Measurements from ENCODE around the gene NPAS3.

Gene NPAS3

DNA sequence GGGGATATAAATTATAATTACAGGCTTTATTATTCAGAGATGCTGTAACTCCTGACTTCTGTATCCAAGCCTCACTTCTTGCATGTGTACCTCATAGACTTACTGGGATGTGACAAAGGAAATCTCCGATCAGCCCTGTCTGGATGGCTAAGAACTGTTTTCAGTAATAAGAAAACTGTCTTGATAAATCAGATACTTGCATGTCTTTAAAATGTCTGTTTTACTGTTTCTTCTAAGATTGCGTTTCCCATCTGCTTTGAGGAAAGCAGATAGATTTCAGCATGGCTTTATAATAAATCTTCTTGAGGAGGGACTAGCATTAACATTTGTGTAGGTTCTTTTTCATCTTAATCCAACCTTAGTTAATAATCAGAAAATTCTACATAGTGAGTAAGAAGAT is 616.3 kb downstream of the NPAS3 start:
- no peak for DNase-seq (ENCODE audit: low read depth in 2 of 2)

DNA sequence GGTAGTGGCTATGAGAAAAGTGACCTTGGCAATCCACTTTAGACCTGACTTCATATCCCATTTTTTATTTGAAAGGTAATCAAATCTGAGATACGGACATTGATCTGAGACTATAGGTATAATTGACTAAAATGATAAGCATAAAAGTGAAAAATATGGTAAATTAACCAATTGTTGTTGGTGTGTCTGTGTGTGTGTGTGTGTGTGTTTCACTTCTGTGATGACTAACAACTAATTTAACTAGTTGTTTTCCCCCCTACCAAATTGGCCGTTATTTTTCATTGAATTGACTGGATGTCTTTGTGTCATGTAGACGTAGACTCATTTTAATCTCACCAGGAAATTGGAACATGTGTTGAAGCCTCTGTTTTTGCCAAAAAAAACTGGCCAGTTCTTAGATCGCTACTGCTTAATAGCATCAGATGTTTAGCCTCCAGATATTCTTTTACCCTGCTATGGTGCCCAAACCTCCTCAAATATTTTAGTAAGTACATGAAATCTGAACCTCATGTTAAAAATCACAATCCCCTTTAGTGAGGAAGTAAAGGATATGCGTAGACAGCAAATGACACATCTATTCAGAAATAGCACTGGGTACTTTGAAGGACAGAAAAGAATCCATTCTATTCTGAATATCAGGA is 617.2 kb downstream of the NPAS3 start:
- no peak for DNase-seq (ENCODE audit: low read depth in 2 of 2)

DNA sequence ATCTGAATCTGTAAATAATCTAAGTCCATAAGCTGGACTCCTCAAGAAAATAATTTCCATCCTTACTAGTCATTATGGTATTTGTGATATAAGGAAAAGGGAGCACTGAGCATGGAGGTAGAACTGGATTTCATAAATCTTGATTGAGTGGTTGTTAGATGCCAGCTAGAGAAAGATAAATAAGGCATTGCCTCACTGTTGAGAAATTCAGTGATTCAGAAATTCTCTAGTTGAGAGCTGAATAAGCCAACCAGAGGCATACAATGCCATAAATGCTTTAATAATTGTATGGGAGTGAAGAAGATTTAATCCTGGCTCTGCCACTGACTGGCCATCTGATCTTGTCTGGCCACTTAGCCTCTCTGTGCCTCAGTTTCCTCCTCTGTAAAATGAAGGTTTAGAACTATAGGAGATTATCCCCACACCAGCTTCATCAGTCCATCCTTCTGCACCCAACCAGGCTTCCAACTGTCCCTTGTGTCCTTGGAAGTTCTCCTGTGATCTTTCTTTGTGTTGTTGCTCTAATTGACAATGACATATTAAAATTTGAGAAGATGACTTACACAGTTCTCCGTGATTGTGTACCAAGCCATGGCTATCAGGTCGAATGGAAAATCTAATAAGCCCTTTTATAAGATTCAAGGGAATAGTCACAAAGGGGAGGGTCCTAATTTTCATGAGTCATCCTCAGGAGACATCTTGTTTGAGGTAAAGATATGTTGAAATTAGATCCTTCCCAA is 617.9 kb downstream of the NPAS3 start:
- DNase-seq (ENCODE audit: low read depth in 2 of 2): no peak

DNA sequence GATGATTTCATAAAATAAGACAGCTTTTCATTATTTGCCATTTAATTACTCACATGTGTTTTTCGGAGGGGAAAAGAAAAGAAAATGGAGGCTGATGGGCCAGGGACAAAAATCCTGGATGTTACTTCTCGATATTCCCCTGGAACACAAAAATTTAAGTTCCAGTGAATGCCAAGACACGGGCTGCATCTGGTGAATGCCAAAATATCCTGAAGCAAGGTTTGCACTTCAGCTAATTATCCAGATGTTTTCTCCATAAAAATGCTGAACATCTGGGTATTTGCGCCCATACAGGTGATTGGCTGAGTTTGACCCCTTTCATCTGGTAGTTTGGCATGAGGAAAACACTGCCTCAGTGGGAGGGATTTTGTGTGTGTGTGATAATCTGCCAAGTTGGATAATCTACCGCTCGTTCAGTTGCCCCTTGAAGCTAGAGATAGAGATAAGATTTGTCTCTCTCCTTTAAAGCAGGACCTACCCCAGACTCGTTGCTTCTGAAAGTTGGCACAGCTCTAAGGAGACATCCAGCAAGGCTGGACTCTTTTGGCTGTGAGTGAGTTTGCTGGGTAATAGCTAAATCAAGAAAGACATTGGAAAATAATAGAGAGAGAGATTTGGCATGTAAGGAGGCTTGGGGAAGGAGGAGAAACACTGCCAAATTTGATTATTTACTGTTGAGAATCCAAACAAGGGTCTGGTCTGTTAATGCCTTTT is 622.2 kb downstream of the NPAS3 start:
- no peak for DNase-seq (ENCODE audit: low read depth in 2 of 2)

DNA sequence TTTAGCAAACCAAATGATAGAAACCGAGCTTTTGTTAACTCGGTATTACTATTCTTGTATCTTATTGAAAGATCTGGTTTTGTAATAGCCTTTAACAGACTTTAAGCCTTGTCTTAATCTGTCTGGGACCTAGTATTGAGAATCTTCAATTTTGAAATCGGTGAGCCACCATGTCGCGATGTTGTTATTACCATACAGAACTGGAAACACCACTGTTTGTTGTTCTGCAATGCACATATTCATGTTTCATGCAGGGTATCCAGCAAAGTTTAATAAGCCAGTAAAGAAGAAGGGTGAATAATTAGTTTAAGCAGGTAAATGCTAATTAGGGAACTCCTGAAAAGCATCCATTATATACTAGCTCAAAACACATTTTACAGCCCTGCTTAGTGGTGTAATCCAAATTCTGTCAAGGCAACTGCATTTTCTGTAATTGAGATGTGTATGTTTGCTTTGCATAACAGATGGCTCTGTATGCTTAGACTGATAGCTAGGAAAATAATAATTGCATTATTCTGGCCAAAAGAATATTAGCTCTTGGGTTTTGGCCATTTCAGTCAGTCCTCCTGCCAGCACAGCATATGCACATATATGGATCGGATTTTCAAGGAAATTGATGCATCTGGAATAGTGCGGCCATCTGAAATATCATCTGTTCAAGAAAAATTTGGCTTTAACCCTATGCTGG is 623.0 kb downstream of the NPAS3 start:
- DNase-seq (ENCODE audit: low read depth in 2 of 2): no peak

DNA sequence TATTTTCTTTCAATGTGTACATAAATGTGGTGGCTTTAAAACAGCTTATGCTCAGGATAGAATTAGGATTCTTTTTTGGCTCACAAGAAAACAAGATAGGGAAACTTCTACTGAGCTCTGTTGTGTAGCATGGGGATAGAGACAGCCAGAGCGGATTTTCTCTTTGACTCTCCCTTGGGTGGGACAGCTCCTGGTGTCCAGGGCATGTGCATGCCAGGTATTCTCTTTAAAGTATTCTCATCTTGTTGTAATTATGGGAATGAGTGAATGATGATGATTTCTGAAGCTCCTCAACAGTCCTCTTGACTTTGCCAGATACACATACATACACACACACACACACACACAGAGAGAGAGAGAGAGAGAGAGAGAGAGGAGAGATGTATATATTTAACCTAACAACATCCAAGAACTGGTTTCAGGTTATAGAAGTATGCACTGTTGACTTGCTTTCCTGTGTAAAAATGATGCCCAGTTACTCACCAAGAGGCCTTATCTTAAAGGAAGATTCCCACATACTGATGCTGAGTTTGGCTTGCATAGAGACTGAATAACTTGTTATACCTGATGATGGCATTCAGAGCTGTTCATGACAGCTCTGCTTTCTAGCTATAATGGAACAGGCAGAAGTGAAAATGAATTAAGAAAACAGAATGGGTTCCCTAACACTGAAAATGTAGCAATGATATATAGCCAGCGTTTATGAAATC is 624.7 kb downstream of the NPAS3 start:
- DNase-seq (ENCODE audit: low read depth in 2 of 2): no peak

DNA sequence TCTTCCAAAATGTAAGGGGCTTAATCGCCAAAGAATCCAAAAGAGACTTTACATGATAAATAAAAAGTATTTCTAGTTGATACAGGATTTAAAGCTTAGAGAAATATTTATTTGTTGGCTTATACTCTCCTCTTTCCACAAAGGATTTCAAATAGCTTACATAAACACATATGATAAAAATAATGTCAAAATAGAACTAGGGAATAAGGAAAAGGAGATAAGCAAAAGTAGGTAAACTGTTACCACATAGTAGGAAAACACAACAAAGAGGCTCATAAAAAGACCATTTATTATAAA is 625.2 kb downstream of the NPAS3 start:
- DNase-seq (ENCODE audit: low read depth in 2 of 2): no peak

DNA sequence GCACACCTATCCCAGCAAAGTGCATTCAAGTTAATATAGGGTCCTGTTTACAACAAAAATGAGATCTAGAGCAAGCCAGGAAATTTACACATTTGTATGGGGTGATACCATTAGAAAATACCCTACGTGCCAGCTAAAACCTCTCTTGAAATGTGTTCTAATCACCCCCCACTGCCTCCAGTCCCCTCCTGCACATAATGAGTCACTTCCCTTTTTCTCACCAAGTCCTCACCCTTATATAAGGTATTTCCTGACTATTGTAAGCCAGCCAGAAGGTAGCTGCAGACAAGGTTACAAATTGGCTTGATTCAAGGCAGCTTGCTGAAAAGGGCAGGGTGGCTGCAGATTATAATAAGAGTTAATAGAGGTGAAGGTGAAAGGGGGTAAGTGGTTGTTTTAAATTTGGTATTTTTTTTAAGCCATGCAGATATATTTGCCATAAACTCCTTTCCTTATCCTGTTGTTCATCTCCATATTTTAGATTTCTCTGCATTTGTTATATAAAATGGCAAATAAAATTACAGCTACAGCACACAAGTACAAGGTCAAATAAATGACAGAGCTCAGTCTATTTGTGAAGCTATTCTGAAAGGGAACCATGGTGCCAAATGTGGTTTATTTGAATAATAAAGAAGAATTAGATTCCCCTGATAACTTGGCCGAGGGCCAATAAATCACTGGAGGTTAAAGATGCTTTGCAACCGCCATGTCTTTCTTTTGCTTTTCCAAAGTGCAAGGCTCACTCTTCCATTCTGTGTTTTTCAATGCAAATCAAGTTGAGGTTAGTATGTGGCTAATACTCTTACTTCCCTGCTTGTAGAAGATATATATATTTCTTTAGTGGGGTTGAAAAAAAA is 626.3 kb downstream of the NPAS3 start:
- no peak for DNase-seq (ENCODE audit: low read depth in 2 of 2)

DNA sequence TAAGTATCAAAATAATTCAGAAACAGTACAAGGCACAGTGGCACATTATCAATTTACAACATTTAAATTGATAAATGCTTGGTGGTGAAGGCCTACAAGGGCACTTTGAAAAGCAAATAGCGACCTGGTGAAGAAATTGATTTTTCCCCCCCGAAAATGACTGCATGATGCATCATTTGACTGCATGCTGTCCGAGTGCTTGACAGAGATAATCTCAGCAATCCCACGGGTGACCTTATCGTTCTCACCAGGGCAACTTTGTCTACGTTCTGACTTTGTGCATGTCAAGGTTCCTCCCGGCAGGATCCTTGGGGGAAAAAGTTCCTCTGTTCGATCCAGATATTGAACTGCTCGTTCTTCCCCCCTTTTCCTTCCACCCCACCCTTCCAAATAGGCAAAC is 627.4 kb downstream of the NPAS3 start:
- DNase-seq (ENCODE audit: low read depth in 2 of 2): no peak

DNA sequence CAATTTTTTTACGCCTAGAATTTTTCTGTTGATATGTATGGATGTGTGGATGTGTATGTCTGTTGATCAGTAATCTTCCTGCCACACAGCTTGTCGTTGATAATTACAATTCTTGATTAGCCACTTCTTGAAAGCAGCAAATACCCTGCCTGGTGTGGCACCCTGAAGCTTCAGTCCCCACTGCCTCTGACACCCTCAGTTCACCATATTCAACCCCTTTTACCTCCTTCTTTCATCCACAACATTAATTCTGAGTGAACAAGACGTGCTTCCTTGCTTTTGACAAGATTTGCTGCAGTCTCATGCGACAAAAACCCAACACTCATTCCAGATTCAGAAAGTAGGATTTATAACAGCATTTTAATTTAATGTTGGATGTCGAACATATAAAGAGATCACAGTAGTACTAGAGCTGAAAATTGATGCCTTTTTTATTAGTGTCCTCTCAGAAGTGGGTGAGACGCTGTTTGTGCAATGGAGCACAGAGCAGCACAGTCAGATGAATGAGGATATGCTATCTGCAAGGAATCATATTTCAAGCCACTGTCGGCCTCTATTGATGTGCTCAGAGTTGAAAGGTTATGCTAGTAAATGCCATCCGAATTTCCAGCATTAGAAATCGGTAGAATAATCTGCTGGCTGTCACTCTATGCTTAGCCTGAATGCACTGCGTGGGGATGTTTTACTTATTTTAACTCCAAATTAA is 628.5 kb downstream of the NPAS3 start:
- no peak for DNase-seq (ENCODE audit: low read depth in 2 of 2)

DNA sequence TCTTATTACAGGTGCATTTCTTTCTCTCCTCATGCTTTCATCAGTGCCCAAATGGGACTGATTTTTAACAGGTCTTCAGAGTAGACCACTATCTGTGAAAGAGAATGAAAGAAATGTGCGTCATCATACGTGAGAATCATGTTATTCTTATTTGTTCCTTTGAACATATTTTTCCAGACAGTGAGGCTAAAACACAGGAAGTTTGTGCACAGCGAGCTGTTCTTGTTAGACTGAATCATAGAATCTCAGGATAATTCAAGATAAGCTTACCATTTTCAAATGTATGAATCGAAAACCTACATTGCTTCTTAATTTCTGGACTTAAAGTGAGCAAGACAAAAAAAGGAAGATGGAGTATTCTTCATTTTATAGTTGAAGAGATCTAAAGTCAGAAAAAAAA is 629.1 kb downstream of the NPAS3 start:
- no peak for DNase-seq (ENCODE audit: low read depth in 2 of 2)

DNA sequence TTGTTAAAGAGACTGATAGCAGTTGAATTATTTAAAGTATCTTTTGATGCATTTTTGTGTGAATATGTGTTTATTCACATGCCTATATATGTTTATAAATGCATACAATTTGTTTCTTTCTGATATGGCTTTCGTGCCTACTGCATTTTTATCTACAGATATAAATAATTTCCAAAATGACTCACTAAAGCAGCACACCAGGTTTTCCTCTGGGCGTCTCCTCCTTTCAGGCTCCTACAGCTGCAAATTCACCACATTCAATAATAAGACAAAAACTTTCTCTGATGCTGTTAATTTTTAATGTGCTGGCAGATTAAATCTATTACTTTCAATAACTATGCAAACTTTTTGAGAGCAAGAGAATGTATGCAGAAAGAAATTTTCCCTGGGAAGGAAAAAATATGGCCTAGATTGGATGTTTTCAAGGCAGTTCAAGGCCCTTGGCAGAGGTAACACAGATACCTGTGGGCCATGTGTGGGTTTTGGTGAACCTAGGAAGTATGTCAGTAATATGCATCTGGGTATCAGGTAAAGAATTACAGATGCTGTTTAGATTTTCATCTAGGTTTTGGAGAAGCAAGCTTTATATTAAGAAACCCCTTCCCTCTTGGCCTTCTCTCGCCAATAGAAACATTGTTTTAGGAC is 630.4 kb downstream of the NPAS3 start:
- DNase-seq (ENCODE audit: low read depth in 2 of 2): no peak

DNA sequence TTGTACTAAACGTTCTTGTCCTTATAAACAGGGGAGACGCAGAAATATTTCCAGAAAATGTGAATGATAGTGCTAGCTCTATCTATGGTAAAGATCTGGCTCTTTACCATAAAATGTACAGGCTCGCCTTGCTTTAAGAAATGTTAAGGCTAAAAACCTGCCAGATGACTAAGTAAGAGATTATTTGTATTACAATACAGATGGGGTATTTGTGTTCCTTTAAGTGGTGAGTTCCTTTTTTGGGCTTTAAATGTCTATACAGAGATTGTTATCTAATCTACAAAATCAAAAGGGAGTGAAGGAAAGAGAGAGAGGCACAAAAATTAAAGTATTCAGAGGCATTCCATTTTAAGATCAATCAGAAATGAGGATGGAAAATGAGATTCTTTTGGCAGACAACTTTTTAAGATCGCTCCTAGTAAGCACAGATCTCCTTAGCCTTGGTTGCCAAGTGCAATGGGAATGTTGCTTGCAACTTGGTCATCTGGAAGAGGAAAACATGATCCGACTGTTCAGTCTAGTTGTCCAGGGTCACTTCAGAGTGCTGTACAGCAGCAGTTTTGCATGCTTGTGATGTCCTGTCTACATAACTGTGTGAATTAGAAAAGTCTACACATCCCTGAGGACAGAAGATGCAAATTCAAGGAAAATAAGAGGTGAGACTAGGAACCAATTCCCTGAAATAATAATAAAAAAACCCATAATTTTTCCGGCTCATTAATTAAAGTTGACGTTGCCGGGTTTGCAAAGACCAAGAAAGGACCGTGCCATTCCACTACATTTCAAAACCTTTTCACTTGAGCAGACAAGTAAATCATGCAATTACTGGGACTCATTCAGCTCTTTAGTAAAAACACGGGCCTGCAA is 631.4 kb downstream of the NPAS3 start:
- DNase-seq (ENCODE audit: low read depth in 2 of 2): no peak

DNA sequence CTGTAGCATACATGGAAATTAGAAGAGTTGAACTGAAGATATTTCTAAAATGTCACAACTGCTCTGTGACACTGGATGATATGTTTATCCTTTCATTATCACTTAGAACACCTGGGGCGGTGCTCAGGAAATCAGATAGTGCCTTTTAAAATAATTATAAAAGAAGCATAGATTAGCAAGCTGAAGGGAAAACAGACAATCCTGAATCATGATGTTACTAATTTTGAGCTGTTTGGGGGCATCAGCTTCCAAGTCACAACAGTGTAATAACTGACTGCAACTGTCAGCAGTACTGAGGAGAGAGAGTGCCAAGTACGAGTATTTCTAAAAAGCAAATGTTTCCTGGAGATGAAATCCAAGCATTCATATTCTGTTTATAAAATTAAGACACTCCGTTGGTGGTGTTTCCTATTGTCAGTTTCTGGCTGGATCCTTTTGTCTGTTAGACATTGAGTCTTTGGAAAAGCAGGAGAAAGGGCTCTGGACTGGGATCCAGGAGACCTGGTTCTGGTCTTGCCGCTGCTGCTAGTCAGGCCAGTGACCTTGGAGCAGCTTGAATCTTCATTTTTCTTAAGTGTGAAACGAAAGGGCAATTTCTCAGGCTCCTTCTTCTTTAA is 632.1 kb downstream of the NPAS3 start:
- DNase-seq (ENCODE audit: low read depth in 2 of 2): no peak

DNA sequence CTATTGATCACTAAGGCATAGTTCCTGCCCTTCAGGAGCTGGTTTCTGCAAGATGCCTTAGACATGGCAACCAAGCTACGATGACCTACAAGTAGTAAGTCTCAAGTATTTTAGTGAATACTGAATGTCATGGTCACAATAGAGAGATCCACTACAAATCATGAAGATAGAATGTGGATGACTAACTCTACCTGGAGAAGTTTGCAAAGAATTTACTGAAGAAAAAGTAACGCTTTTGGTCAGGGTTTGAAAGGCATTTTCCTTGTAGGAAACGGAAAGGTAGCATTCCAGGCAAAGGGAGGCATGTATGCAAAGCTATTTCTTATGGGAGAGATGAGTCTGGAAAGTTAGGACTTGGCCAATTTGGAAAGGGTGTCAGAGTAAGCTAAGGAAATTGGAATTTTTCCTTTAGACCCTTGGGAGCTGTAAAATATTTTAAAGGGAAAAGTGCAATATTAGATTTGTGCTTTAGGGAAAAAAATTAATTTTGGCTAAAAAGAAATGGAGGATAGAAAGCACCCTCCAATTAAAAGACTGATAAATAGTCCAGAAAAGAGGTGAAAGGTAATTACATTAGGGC is 634.7 kb downstream of the NPAS3 start:
- DNase-seq (ENCODE audit: low read depth in 2 of 2): no peak

DNA sequence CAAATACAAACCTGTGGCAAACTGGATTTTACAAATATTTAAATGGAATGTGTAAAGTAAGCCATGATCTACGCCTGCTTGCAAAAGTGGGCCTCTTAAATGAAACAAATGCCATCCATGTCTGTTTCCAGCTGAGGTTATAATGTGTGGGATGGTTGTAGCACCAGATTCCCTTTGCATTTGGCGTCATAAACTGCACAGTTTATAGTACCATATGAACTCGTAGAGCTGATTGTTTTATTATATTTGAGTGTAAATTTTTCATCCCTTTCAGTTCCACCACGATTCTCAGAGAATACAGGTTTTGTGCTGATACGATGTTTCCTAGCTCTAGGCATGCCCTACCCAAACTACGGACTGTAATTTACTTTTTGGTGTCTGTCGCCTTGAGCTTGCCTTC is 637.3 kb downstream of the NPAS3 start:
- DNase-seq (ENCODE audit: low read depth in 2 of 2): no peak

DNA sequence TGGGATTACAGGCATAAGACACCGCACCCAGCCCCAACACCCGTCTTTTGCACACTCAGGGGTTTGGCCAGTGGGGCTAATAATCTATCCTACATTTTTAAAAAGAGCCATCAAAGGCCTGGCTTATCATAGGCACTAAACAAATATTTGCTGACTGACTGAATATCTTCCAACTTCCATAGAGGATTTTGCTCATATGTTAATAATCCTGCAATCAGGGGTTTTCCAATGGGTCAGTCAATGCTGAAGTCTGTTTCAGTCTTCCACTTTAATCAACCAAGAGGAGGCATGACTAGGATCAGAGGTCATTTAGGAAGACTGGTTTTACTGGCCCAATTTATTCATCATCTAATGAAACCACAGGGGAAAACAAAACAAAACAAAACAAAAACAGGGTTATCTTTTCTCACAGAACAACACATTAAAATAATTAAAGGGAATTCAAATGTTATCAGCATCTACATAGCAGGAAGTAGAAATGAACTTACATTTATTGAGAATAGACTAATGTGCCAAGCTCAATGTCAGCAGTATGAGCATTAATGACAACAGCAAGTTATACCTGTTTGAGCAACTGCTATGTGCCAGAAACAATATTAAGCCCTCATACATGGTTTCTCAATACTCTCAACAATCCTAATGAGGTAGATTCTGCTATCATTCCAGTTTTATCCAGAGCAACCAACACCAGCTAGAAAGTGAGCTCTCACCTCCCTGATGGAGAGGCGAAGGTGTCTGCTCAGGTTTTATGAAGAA is 640.0 kb downstream of the NPAS3 start:
- no peak for DNase-seq (ENCODE audit: low read depth in 2 of 2)
